H9 (cell line): ENCODE results near the gene UVSSA. TPM values are rescaled to one million over a fixed set of nuclear protein-coding genes. Genes with fewer than 3 reads are reported as not detected.

Experiments
- DNase-seq: peaks from one replicate; pipeline ENCODE4 v3.0.0-alpha.2; 2017
- H2AFZ ChIP-seq: one replicate; pipeline ENCODE4 v1.6.1; 2013; ENCODE audit warnings: mild to moderate bottlenecking, low read length, control low read depth, moderate library complexity
- H2AK5ac ChIP-seq: 2 replicates; pipeline ENCODE4 v1.6.1; 2013; ENCODE audit warnings: low read length, control low read depth, mixed read lengths; ENCODE audit not compliant: insufficient read length
- H2BK120ac ChIP-seq: one replicate; pipeline ENCODE4 v1.6.1; 2013; ENCODE audit warnings: low read depth, mild to moderate bottlenecking, low read length, control low read depth, inconsistent platforms; ENCODE audit not compliant: poor library complexity, severe bottlenecking
- H2BK12ac ChIP-seq: 2 replicates; pipeline ENCODE4 v1.6.1; 2013; ENCODE audit warnings: low read length, control low read depth, mixed read lengths, low read depth; ENCODE audit not compliant: insufficient read length
- H2BK15ac ChIP-seq: 2 replicates; pipeline ENCODE4 v1.6.1; 2013; ENCODE audit warnings: low read depth, low read length, control low read depth
- H2BK20ac ChIP-seq: one replicate; pipeline ENCODE4 v1.6.1; 2013; ENCODE audit warnings: low read depth, mild to moderate bottlenecking, low read length, control low read depth, inconsistent platforms; ENCODE audit not compliant: poor library complexity, severe bottlenecking
- H2BK5ac ChIP-seq: 2 replicates; pipeline ENCODE4 v1.6.1; 2013; ENCODE audit warnings: low read length, control low read depth, mixed read lengths; ENCODE audit not compliant: insufficient read length
- H3K14ac ChIP-seq: 2 replicates; pipeline ENCODE4 v1.6.1; 2013; ENCODE audit warnings: low read length, control low read depth; ENCODE audit not compliant: insufficient read depth
- H3K18ac ChIP-seq: 2 replicates; pipeline ENCODE4 v1.6.1; 2013; ENCODE audit warnings: low read depth, mild to moderate bottlenecking, mixed read lengths, low read length, control low read depth; ENCODE audit not compliant: insufficient read length
- H3K23ac ChIP-seq: 2 replicates; pipeline ENCODE4 v1.6.1; 2013; ENCODE audit warnings: low read length, control low read depth, mixed read lengths, low read depth; ENCODE audit not compliant: insufficient read length
- H3K23me2 ChIP-seq: 2 replicates; pipeline ENCODE4 v1.6.1; 2013; ENCODE audit warnings: low read depth, mild to moderate bottlenecking, mixed read lengths, low read length, control low read depth; ENCODE audit not compliant: insufficient read length, poor library complexity, severe bottlenecking
- H3K27ac ChIP-seq: 2 replicates; pipeline ENCODE4 v1.5.1; 2013; ENCODE audit warnings: low read length, control low read depth, mixed read lengths, low read depth; ENCODE audit not compliant: insufficient read length
- H3K27me3 ChIP-seq: 2 replicates; pipeline ENCODE4 v1.6.1; 2013; ENCODE audit warnings: low read length, control low read depth, inconsistent platforms; ENCODE audit not compliant: insufficient read depth
- H3K4ac ChIP-seq: 2 replicates; pipeline ENCODE4 v1.6.1; 2013; ENCODE audit warnings: low read depth, mild to moderate bottlenecking, control low read depth, inconsistent platforms, low read length, moderate library complexity
- H3K4me1 ChIP-seq: 2 replicates; pipeline ENCODE4 v1.6.1; 2013; ENCODE audit warnings: low read length, control low read depth, inconsistent platforms; ENCODE audit not compliant: insufficient read depth
- H3K4me2 ChIP-seq: 2 replicates; pipeline ENCODE4 v1.6.1; 2013; ENCODE audit warnings: low read length, control low read depth, mixed read lengths; ENCODE audit not compliant: insufficient read length, insufficient read depth
- H3K56ac ChIP-seq: 2 replicates; pipeline ENCODE4 v1.6.1; 2013; ENCODE audit warnings: low read depth, mild to moderate bottlenecking, mixed read lengths, low read length, control low read depth; ENCODE audit not compliant: insufficient read length
- H3K79me1 ChIP-seq: 2 replicates; pipeline ENCODE4 v1.6.1; 2013; ENCODE audit warnings: low read depth, mild to moderate bottlenecking, moderate library complexity, low read length, control low read depth, inconsistent platforms; ENCODE audit not compliant: insufficient read depth, poor library complexity, severe bottlenecking
- H3K79me2 ChIP-seq: 2 replicates; pipeline ENCODE4 v1.6.1; 2013; ENCODE audit warnings: low read length, control low read depth, inconsistent platforms; ENCODE audit not compliant: insufficient read depth
- H3K9ac ChIP-seq: 2 replicates; pipeline ENCODE4 v1.6.1; 2013; ENCODE audit warnings: low read length, control low read depth, mixed read lengths; ENCODE audit not compliant: insufficient read length; ENCODE audit errors: extremely low read depth
- H3K9me3 ChIP-seq: one replicate; pipeline ENCODE4 v1.6.1; 2013; ENCODE audit warnings: low read depth, low read length, inconsistent platforms; ENCODE audit not compliant: control insufficient read depth
- H3T11ph ChIP-seq: one replicate; pipeline ENCODE4 v1.6.1; 2013; ENCODE audit warnings: mild to moderate bottlenecking, low read length, control low read depth, inconsistent platforms
- H4K20me1 ChIP-seq: one replicate; pipeline ENCODE4 v1.6.1; 2013; ENCODE audit not compliant: control insufficient read depth, insufficient read length, insufficient read depth
- H4K5ac ChIP-seq: 2 replicates; pipeline ENCODE4 v1.6.1; 2013; ENCODE audit warnings: low read depth, mild to moderate bottlenecking, mixed read lengths, low read length, control low read depth; ENCODE audit not compliant: insufficient read length
- H4K8ac ChIP-seq: replicated peaks from 2 replicates; pipeline ENCODE4 v1.6.1; 2013; ENCODE audit warnings: low read length, control low read depth, mixed read lengths, low read depth; ENCODE audit not compliant: insufficient read length
- H4K91ac ChIP-seq: 2 replicates; pipeline ENCODE4 v1.6.1; 2013; ENCODE audit warnings: low read depth, mild to moderate bottlenecking, moderate library complexity, mixed read lengths, low read length, control low read depth; ENCODE audit not compliant: insufficient read length
- H3K27ac Mint-ChIP-seq, 3 experiments: 2 replicates in 2 of 3; 3 replicates in 1 of 3; pipeline ENCODE4 v1.8.0; 2020 to 2021; ENCODE audit warnings: mixed read lengths in 3 of 3, mild to moderate bottlenecking in 1 of 3, moderate library complexity in 1 of 3
- H3K27me3 Mint-ChIP-seq: 2 replicates; pipeline ENCODE4 v1.8.0; 2021; ENCODE audit warnings: low read depth, mild to moderate bottlenecking, moderate library complexity, mixed read lengths
- H3K36me3 Mint-ChIP-seq, 3 experiments: 2 replicates in 2 of 3; 3 replicates in 1 of 3; pipeline ENCODE4 v1.8.0; 2020 to 2021; ENCODE audit warnings: low read depth in 3 of 3, mixed read lengths in 3 of 3; ENCODE audit not compliant: insufficient read depth in 1 of 3
- H3K4me1 Mint-ChIP-seq, 2 experiments: 2 replicates each; pipeline ENCODE4 v1.8.0; 2020; ENCODE audit warnings: mixed read lengths in 2 of 2
- H3K4me3 Mint-ChIP-seq, 2 experiments: 2 replicates in 1 of 2; 3 replicates in 1 of 2; pipeline ENCODE4 v1.8.0; 2020 to 2021; ENCODE audit warnings: mild to moderate bottlenecking in 2 of 2, mixed read lengths in 2 of 2, moderate library complexity in 1 of 2
- H3K9me3 Mint-ChIP-seq, 2 experiments: 2 replicates in 1 of 2; 3 replicates in 1 of 2; pipeline ENCODE4 v1.8.0; 2020; ENCODE audit warnings: mild to moderate bottlenecking in 2 of 2, mixed read lengths in 2 of 2, moderate library complexity in 1 of 2
- CTCF ChIP-seq: fragments of 200-600 bp; sonication (generic); conservative IDR thresholded peaks from 3 replicates; pipeline ENCODE4 v1.8.0; 2021; ENCODE audit warnings: antibody characterized with exemption, mild to moderate bottlenecking
- WGBS: extraction: QIAGEN DNeasy Blood & Tissue Kit; methylation state at CpG from one replicate; pipeline ENCODE4 v1.1.7; 2013; ENCODE audit warnings: missing lambda C conversion rate, low lambda C conversion rate, mixed read lengths; ENCODE audit not compliant: insufficient read length; ENCODE audit errors: extremely low coverage; 5-methylcytosine and 5-hydroxymethylcytosine counted together
- total RNA-seq: library from RNA; stranded (reverse); gene quantifications from 2 replicates; pipeline ENCODE4 v1.2.1, GENCODE V29; 2021

UVSSA gene
- total RNA-seq, 1 experiment from 2014 or later, result 15.9 TPM

GRCh38 chr4:1317177-1318045, 29.6 kb upstream of the UVSSA start:
- Mint-ChIP-seq H3K9me3 (peaks cover 3 to 7% of the 10 kb centered on the region in 2 experiments; a peak in 3 of 5 replicates), H3K4me1 (no peaks in the 10 kb centered on the region), H3K4me3 (no peak overlapping the region), H3K27me3 (no peaks in the 10 kb centered on the region), H3K27ac (peak overlapping the region in 1 of 3 experiments; percentile 67; a peak in 2 of 7 replicates), H3K36me3 (peaks cover 48 to 79% (median 77%) of the 10 kb centered on the region in 3 experiments)
- WGBS, result no CpG with 5 or more reads among the region's 29 CpGs
- no peak overlapping the region for H4K91ac ChIP-seq
- H2BK5ac ChIP-seq, result no peak overlapping the region
- H3T11ph ChIP-seq, result no peak overlapping the region
- no peaks in the 10 kb centered on the region for H4K20me1 ChIP-seq
- H3K9me3 ChIP-seq, result no peaks in the 10 kb centered on the region
- no peak overlapping the region for H4K8ac ChIP-seq
- peaks cover 3% of the 10 kb centered on the region for H3K79me1 ChIP-seq
- no peak overlapping the region for H2BK120ac ChIP-seq
- H2AFZ ChIP-seq, result no peak overlapping the region
- peak; percentile 27 for DNase-seq
- no peak for TF ChIP-seq CTCF
- H3K23me2 ChIP-seq, result no peaks in the 10 kb centered on the region
- H4K5ac ChIP-seq, result no peak overlapping the region
- H2AK5ac ChIP-seq, result no peak overlapping the region
- H3K79me2 ChIP-seq, result no peaks in the 10 kb centered on the region
- H3K14ac ChIP-seq, result no peak overlapping the region
- no peak overlapping the region for H3K9ac ChIP-seq
- no peak overlapping the region for H2BK20ac ChIP-seq
- H3K4me2 ChIP-seq, result no peak overlapping the region
- no peak overlapping the region for H2BK12ac ChIP-seq
- no peak overlapping the region for H3K27ac ChIP-seq
- no peak overlapping the region for H3K56ac ChIP-seq
- no peak overlapping the region for H3K23ac ChIP-seq
- no peak overlapping the region for H3K4ac ChIP-seq
- no peak overlapping the region for H3K18ac ChIP-seq
- no peak overlapping the region for H2BK15ac ChIP-seq
- no peaks in the 10 kb centered on the region for H3K4me1 ChIP-seq
- H3K27me3 ChIP-seq, result no peaks in the 10 kb centered on the region
